Activated T-cell treated with anti-CD3 and anti-CD28 coated beads, Interleukin-2, amount 50 U/mL, for 4 hours (primary cell): ENCODE measurements around the gene BAZ2A. TPM values are rescaled to one million over a fixed set of nuclear protein-coding genes. Genes with fewer than 3 reads are reported as not detected.
"Not testable (repeated sequence)": the region's sequence is repeated elsewhere in the genome, so short reads cannot be mapped to it uniquely, and the experiment has no call there.

Experiments
- ATAC-seq, 2 donors: fragments of 200-7000 bp; cut with Tn5 transposase; one replicate each; pipeline ENCODE4 v1.10.0; 2021
- DNase-seq: peaks from one replicate; pipeline ENCODE4 v3.0.0-alpha.2; 2020
- H3K27me3 Mint-ChIP-seq: one replicate; pipeline ENCODE4 v1.8.0; 2021; ENCODE audit warnings: low read depth, mixed read lengths
- H3K36me3 Mint-ChIP-seq: one replicate; pipeline ENCODE4 v1.8.0; 2022; ENCODE audit warnings: mixed read lengths; ENCODE audit not compliant: insufficient read depth
- H3K4me1 Mint-ChIP-seq: one replicate; pipeline ENCODE4 v1.8.0; 2021; ENCODE audit warnings: low read depth, mixed read lengths
- H3K4me3 Mint-ChIP-seq: one replicate; pipeline ENCODE4 v1.8.0; 2021; ENCODE audit warnings: mild to moderate bottlenecking, moderate library complexity, mixed read lengths
- H3K9me3 Mint-ChIP-seq: one replicate; pipeline ENCODE4 v1.8.0; 2021; ENCODE audit warnings: mixed read lengths
- total RNA-seq, 3 donors: library from RNA; stranded (reverse); gene quantifications; one replicate each; pipeline ENCODE4 v1.2.1, GENCODE V29; 2021

Gene BAZ2A
- total RNA-seq, 3 donors from 2014 or later: 53.0 to 64.9 (median 64.5) TPM

GRCh38 chr12:56593909-56594621 is 36.1 kb downstream of the BAZ2A start:
- H3K27me3 Mint-ChIP-seq: no peaks in the 10 kb centered on the region
- peaks cover 6% of the 10 kb centered on the region for H3K36me3 Mint-ChIP-seq
- no peaks in the 10 kb centered on the region for H3K9me3 Mint-ChIP-seq
- ATAC-seq: peak; percentile 71 to 73
- no peaks in the 10 kb centered on the region for H3K4me1 Mint-ChIP-seq
- no peak overlapping the region for H3K4me3 Mint-ChIP-seq
- DNase-seq: peak; percentile 58

GRCh38 chr12:56591961-56592360 is 38.2 kb downstream of the BAZ2A start:
- Mint-ChIP-seq H3K9me3 (no peaks in the 10 kb centered on the region), H3K27me3 (no peaks in the 10 kb centered on the region), H3K4me3 (no peak overlapping the region), H3K4me1 (no peaks in the 10 kb centered on the region), H3K36me3 (peaks cover 4% of the 10 kb centered on the region)
- DNase-seq: no peak
- no peak for ATAC-seq

GRCh38 chr12:56591126-56591525 is 39.0 kb downstream of the BAZ2A start:
- H3K27me3 Mint-ChIP-seq: no peaks in the 10 kb centered on the region
- no peaks in the 10 kb centered on the region for H3K4me1 Mint-ChIP-seq
- ATAC-seq: no peak
- H3K4me3 Mint-ChIP-seq: no peak overlapping the region
- H3K9me3 Mint-ChIP-seq: no peaks in the 10 kb centered on the region
- peaks cover 4% of the 10 kb centered on the region for H3K36me3 Mint-ChIP-seq
- DNase-seq: no peak

GRCh38 chr12:56590237-56590830 is 39.8 kb downstream of the BAZ2A start:
- H3K9me3 Mint-ChIP-seq: no peaks in the 10 kb centered on the region
- H3K4me3 Mint-ChIP-seq: no peak overlapping the region
- DNase-seq (no peak), ATAC-seq (peak; percentile 66 to 69)
- H3K27me3 Mint-ChIP-seq: no peaks in the 10 kb centered on the region
- peaks cover 4% of the 10 kb centered on the region for H3K36me3 Mint-ChIP-seq
- H3K4me1 Mint-ChIP-seq: no peaks in the 10 kb centered on the region

GRCh38 chr12:56589783-56590182 is 40.3 kb downstream of the BAZ2A start:
- DNase-seq (no peak), ATAC-seq (no peak)
- Mint-ChIP-seq H3K36me3 (peaks cover 4% of the 10 kb centered on the region), H3K4me3 (no peak overlapping the region), H3K9me3 (no peaks in the 10 kb centered on the region), H3K27me3 (no peaks in the 10 kb centered on the region), H3K4me1 (no peaks in the 10 kb centered on the region)

GRCh38 chr12:56585098-56585497 is 45.0 kb downstream of the BAZ2A start:
- DNase-seq: no peak
- no peak overlapping the region for H3K4me3 Mint-ChIP-seq
- H3K27me3 Mint-ChIP-seq: no peaks in the 10 kb centered on the region
- ATAC-seq: no peak
- H3K9me3 Mint-ChIP-seq: no peaks in the 10 kb centered on the region
- peaks cover 17% of the 10 kb centered on the region for H3K4me1 Mint-ChIP-seq
- H3K36me3 Mint-ChIP-seq: peaks cover 4% of the 10 kb centered on the region

GRCh38 chr12:56581418-56582145 is 48.5 kb downstream of the BAZ2A start:
- peak; percentile 15 for DNase-seq

GRCh38 chr12:56578983-56579546 is 51.1 kb downstream of the BAZ2A start:
- H3K9me3 Mint-ChIP-seq: no peaks in the 10 kb centered on the region
- no peak for DNase-seq
- no peak overlapping the region for H3K4me3 Mint-ChIP-seq
- H3K36me3 Mint-ChIP-seq: no peaks in the 10 kb centered on the region
- H3K27me3 Mint-ChIP-seq: no peaks in the 10 kb centered on the region
- ATAC-seq: no peak
- peaks cover 17% of the 10 kb centered on the region for H3K4me1 Mint-ChIP-seq

More at GRCh38 chr12:56581418-56582145, 48.5 kb downstream of the BAZ2A start:
- peak; percentile 98 for ATAC-seq
- Mint-ChIP-seq H3K4me1 (peaks cover 17% of the 10 kb centered on the region), H3K9me3 (no peaks in the 10 kb centered on the region), H3K27me3 (no peaks in the 10 kb centered on the region), H3K4me3 (no peak overlapping the region), H3K36me3 (no peaks in the 10 kb centered on the region)

- H3K36me3 Mint-ChIP-seq, H3K9me3 Mint-ChIP-seq, H3K4me3 Mint-ChIP-seq, H3K27me3 Mint-ChIP-seq, ATAC-seq, DNase-seq: not testable (repeated sequence)
- H3K4me1 Mint-ChIP-seq: peaks cover 14% of the 10 kb centered on the region
These were observed 52.9 kb downstream of the BAZ2A start for GRCh38 chr12:56577248-56577647.

GRCh38 chr12:56574210-56574609 is 55.9 kb downstream of the BAZ2A start:
- H3K27me3 Mint-ChIP-seq: no peaks in the 10 kb centered on the region

GRCh38 chr12:56572288-56572687 is 57.8 kb downstream of the BAZ2A start:
- peaks cover 15% of the 10 kb centered on the region for H3K4me1 Mint-ChIP-seq
- no peak for ATAC-seq

More at GRCh38 chr12:56574210-56574609, 55.9 kb downstream of the BAZ2A start:
- peaks cover 14% of the 10 kb centered on the region for H3K4me1 Mint-ChIP-seq
- H3K36me3 Mint-ChIP-seq: no peaks in the 10 kb centered on the region
- DNase-seq: no peak
- H3K4me3 Mint-ChIP-seq: no peak overlapping the region
- no peak for ATAC-seq
- no peaks in the 10 kb centered on the region for H3K9me3 Mint-ChIP-seq

GRCh38 chr12:56571121-56571520 is 59.0 kb downstream of the BAZ2A start:
- Mint-ChIP-seq H3K36me3 (no peaks in the 10 kb centered on the region), H3K9me3 (no peaks in the 10 kb centered on the region), H3K27me3 (no peaks in the 10 kb centered on the region), H3K4me1 (peaks cover 18% of the 10 kb centered on the region), H3K4me3 (no peak overlapping the region)
- no peak for DNase-seq
- no peak for ATAC-seq

More at GRCh38 chr12:56572288-56572687, 57.8 kb downstream of the BAZ2A start:
- Mint-ChIP-seq H3K9me3 (no peaks in the 10 kb centered on the region), H3K4me3 (no peak overlapping the region), H3K27me3 (no peaks in the 10 kb centered on the region), H3K36me3 (no peaks in the 10 kb centered on the region)
- no peak for DNase-seq

GRCh38 chr12:56568146-56568545 is 62.0 kb downstream of the BAZ2A start:
- H3K9me3 Mint-ChIP-seq: no peaks in the 10 kb centered on the region
- H3K4me3 Mint-ChIP-seq: no peak overlapping the region
- peaks cover 28% of the 10 kb centered on the region for H3K4me1 Mint-ChIP-seq
- no peaks in the 10 kb centered on the region for H3K27me3 Mint-ChIP-seq
- DNase-seq (no peak), ATAC-seq (no peak)
- no peaks in the 10 kb centered on the region for H3K36me3 Mint-ChIP-seq

- Mint-ChIP-seq H3K27me3 (no peaks in the 10 kb centered on the region), H3K4me3 (peak overlapping the region; percentile 14), H3K9me3 (no peaks in the 10 kb centered on the region), H3K4me1 (peaks cover 23% of the 10 kb centered on the region), H3K36me3 (peaks cover 2% of the 10 kb centered on the region)
- DNase-seq (peak; percentile 10), ATAC-seq (peak; percentile 58 to 64)
These were observed 64.5 kb downstream of the BAZ2A start for GRCh38 chr12:56565510-56566101.
